H1 (cell line): ENCODE results near the gene SYDE2.

Experiments used
- POLR2AphosphoS5 ChIP-seq: IDR thresholded peaks from 2 replicates; pipeline ENCODE4 v1.6.1; 2011; ENCODE audit warnings: low read depth, low read length
- RAD21 ChIP-seq, 2 experiments: IDR thresholded peaks in 1 of 2; conservative IDR thresholded peaks in 1 of 2; 2 replicates each; pipeline ENCODE4 v1.6.1; 2011; ENCODE audit warnings: low read depth in 2 of 2, low read length in 2 of 2, improper control_type of control experiment in 1 of 2, inconsistent platforms in 1 of 2, mild to moderate bottlenecking in 1 of 2, moderate library complexity in 1 of 2
- TF ChIP-seq, protein P1 (sequence below): IDR thresholded peaks from 2 replicates; pipeline ENCODE4 v1.6.1; 2011; ENCODE audit warnings: low read length, improper control_type of control experiment

DNA sequence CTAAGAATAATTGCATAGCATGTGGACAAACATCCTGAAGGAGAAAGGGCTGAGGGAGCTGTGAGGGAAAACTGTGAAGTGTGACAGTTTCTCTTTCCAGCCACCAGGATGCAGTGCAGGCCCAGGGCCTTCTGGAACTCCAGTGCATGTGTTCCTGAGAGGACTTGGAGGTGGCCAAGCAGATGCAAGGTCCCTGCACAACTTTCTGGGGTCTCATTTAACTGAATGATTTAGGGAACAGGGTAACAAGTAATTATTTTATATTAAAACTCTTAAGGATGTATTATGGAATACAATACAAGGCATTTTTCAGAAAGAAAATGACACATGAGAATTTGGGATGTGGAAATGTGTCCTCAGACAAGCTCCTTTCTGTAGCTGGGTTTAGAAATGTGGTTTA, 91.3 kb downstream of the SYDE2 start:
- TF ChIP-seq, protein P1, sequence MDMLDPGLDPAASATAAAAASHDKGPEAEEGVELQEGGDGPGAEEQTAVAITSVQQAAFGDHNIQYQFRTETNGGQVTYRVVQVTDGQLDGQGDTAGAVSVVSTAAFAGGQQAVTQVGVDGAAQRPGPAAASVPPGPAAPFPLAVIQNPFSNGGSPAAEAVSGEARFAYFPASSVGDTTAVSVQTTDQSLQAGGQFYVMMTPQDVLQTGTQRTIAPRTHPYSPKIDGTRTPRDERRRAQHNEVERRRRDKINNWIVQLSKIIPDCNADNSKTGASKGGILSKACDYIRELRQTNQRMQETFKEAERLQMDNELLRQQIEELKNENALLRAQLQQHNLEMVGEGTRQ, result no peak
- TF ChIP-seq RAD21 (IDR thresholded peaks at IDR 0.05 in 1 of 2, conservative IDR thresholded peaks at IDR 0.05 in 1 of 2; ENCODE audit: low read depth in 2 of 2, low read length in 2 of 2) (peak; percentile 97 to 98), POLR2AphosphoS5 (no peak)
